GM13977 (cell line): ENCODE data around the gene NELL1.

Experiments
- DNase-seq: peaks from one replicate; pipeline ENCODE4 v3.0.0; 2012; ENCODE audit warnings: low spot score
- in situ Hi-C: fragments of 300-500 bp; cut with MboI; formaldehyde crosslinking; loops from one replicate; pipeline ENCODE4 v1.12.0; 2022; ENCODE audit warnings: low sequenced_read_pairs, low pct_unique_long_range_greater_than_20kb, mixed read lengths, inconsistent platforms; ENCODE audit not compliant: unreplicated experiment
- TF ChIP-seq, protein P1 (sequence below): IDR thresholded peaks from 2 replicates; pipeline ENCODE4 v1.5.1; 2012; ENCODE audit warnings: mild to moderate bottlenecking, control low read depth; ENCODE audit not compliant: insufficient read depth; ENCODE audit errors: extremely low read depth, missing control alignments

NELL1 gene

DNA sequence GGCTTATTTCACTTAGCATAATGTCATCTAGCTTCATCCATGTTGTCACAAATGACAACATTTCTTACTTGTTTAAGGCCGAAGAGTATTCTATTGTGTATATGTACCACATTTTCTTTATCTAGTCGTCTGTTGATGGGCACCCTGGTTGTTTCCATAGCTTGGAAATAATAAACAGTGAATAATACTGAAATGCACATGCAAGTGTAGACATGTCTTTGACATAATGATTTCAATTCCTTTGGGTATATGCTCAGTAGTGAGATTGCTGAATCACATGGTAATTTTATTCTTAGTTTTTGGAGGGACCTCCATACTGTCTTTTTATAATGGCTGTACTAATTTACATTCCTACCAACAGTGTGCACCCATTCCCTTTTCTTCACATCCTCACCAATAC is 508.0 kb downstream of the NELL1 start:
- in situ Hi-C loops: no loop called here
- TF ChIP-seq, protein P1, sequence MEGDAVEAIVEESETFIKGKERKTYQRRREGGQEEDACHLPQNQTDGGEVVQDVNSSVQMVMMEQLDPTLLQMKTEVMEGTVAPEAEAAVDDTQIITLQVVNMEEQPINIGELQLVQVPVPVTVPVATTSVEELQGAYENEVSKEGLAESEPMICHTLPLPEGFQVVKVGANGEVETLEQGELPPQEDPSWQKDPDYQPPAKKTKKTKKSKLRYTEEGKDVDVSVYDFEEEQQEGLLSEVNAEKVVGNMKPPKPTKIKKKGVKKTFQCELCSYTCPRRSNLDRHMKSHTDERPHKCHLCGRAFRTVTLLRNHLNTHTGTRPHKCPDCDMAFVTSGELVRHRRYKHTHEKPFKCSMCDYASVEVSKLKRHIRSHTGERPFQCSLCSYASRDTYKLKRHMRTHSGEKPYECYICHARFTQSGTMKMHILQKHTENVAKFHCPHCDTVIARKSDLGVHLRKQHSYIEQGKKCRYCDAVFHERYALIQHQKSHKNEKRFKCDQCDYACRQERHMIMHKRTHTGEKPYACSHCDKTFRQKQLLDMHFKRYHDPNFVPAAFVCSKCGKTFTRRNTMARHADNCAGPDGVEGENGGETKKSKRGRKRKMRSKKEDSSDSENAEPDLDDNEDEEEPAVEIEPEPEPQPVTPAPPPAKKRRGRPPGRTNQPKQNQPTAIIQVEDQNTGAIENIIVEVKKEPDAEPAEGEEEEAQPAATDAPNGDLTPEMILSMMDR: no peak
- DNase-seq: no peak

DNA sequence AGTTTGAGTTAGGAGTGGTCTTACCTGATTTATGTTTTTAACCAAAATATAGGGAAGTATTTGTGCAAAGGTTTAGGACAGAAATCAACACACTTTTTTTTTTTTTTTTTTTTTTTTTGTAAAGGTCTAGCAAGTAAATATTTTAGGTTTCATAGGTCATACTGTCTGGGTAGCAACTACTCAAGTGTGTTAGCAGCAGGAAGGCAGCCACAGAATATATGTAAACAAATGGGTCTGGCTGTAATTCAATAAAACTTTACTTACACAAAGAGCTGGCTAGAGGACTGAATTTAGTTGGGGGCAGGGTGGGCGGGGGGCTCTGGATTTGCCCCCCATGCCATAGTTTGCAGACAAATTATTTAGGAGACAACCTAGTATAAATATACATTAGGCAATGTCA is 510.4 kb downstream of the NELL1 start:
- DNase-seq: no peak
- TF ChIP-seq, protein P1: no peak
- in situ Hi-C loops: no loop called here

DNA sequence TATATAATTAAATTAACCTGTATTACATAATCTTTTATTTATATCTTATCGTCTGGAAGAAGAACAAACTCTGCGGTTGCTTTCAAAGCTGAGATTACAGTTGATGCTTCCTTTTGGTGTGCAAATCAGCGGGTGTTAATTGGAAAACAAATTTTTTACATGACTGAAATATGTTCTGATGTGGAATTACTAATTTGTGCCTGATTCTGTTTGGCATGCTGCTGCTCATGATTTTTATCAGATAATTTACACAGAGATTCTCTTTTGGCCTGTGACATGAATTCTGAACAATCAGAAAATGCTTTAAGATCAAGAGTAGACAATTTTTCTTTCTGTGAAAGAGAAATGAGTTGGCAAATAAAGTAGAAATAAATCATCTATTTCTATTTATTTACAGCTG is 510.8 kb downstream of the NELL1 start:
- in situ Hi-C loops: no loop called here
- TF ChIP-seq, protein P1: no peak
- no peak for DNase-seq

DNA sequence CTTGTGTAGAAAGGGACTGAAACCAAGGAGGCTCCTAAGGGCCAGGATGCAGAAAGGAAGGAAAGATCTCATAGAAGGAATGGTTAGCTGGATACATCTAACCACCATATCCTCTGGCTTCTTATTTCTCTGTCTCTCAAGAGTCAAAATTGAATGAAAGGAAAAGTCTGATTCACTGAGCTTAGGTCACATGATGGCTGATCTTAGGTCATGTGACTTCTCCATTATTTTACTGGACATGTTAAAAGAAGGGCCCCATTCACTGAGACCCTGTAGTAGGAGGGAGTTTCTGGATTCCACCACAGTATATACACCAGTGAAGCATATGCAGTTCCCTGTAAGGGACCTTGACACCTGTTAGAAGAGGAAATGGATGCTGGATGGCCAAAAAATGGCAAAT is 516.6 kb downstream of the NELL1 start:
- in situ Hi-C loops: no loop called here

DNA sequence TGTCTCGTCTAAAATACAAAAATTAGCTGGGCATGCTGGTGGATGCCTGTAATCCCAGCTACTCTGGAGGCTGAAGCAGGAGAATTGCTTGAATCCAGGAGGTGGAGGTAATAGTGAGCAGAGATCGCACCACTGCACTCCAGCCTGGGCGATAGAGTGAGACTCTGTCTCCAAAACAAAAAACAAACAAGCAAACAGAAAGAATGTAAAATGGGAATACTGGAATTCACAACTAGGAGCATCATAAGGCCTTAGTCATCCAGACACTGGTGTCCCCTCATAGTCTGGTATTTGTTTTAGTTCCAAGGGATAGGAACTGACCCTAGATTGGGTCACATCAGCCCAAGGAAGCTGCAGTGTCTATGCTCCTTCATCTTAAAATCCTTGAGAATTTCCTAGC is 520.8 kb downstream of the NELL1 start:
- in situ Hi-C loops: no loop called here

More for the DNA sequence above, 516.6 kb downstream of the NELL1 start:
- TF ChIP-seq, protein P1: no peak
- DNase-seq: no peak

DNA sequence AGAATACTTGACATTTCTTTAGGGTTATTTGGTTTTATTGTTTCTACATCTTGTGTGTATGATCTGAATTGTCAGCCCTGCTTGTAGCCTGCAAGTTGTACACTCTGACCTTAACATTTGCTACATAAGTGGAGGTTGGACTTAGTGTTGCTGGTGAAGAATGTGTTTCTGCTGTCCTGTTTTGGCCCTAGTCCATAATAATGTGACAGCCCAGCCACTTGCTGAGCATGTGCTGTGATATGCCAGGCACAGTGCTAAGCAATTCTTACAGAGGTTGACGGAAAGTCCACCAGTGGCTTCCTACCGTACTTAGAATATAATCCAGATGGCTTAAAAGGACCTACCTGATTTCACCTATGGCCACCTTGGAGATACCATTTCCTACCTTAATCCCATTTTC is 526.6 kb downstream of the NELL1 start:
- TF ChIP-seq, protein P1: no peak
- in situ Hi-C loops: no loop called here
- DNase-seq: no peak

More for the DNA sequence above, 520.8 kb downstream of the NELL1 start:
- no peak for DNase-seq
- TF ChIP-seq, protein P1: no peak

DNA sequence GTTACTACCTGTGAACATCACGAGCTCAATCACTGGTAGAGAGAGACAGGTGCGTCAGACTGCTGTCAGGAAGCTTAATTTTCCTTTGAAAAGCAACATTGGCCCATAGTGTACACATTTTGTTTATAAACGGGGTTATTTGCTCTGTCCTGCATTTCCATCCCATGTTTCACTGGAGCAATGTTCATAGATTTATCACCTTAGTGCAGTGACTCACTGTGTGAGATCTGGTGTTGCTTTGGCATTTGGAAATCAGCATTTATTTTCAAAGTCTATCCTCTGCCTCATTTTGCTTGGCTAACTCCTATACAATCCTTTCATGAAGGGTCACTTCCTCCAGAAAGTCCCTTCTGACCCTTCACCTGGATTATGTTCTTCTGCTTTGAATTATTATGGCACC is 529.1 kb downstream of the NELL1 start:
- in situ Hi-C loops: no loop called here
- TF ChIP-seq, protein P1: no peak

More for the DNA sequence above, 529.1 kb downstream of the NELL1 start:
- no peak for DNase-seq
